Measurements from ENCODE around the gene LLGL2.

LLGL2 gene

GRCh38 chr17:75504347-75505151 is 20.9 kb upstream of the LLGL2 start:
- no peak for DNase-seq (ENCODE audit: low read depth)
- peak; percentile 69 for TF ChIP-seq CTCF (conservative IDR thresholded peaks at IDR 0.05; ENCODE audit: low read depth, low read length)
- H3K4me3 ChIP-seq (ENCODE audit: low read depth, low read length): no peak overlapping the region

GRCh38 chr17:75505152-75505409 is 20.4 kb upstream of the LLGL2 start:
- no peak for DNase-seq (ENCODE audit: low read depth)
- no peak overlapping the region for H3K4me3 ChIP-seq (ENCODE audit: low read depth, low read length)
- no peak for TF ChIP-seq CTCF (conservative IDR thresholded peaks at IDR 0.05; ENCODE audit: low read depth, low read length)

- no peak for TF ChIP-seq CTCF (conservative IDR thresholded peaks at IDR 0.05; ENCODE audit: low read depth, low read length)
- H3K4me3 ChIP-seq (ENCODE audit: low read depth, low read length): no peak overlapping the region
- DNase-seq (ENCODE audit: low read depth): no peak
Measured at GRCh38 chr17:75505640-75506039, 19.9 kb upstream of the LLGL2 start.

GRCh38 chr17:75506134-75506533 is 19.4 kb upstream of the LLGL2 start:
- no peak overlapping the region for H3K4me3 ChIP-seq (ENCODE audit: low read depth, low read length)
- TF ChIP-seq CTCF (conservative IDR thresholded peaks at IDR 0.05; ENCODE audit: low read depth, low read length): no peak
- DNase-seq (ENCODE audit: low read depth): no peak

- H3K4me3 ChIP-seq (ENCODE audit: low read depth, low read length): no peak overlapping the region
- DNase-seq (ENCODE audit: low read depth): no peak
- no peak for TF ChIP-seq CTCF (conservative IDR thresholded peaks at IDR 0.05; ENCODE audit: low read depth, low read length)
Measured at GRCh38 chr17:75506888-75507287, 18.6 kb upstream of the LLGL2 start.

GRCh38 chr17:75507733-75508719 is 17.5 kb upstream of the LLGL2 start:
- H3K4me3 ChIP-seq (ENCODE audit: low read depth, low read length): no peak overlapping the region
- DNase-seq (ENCODE audit: low read depth): no peak
- no peak for TF ChIP-seq CTCF (conservative IDR thresholded peaks at IDR 0.05; ENCODE audit: low read depth, low read length)
